Measurements from ENCODE around the gene TRMT61A.

Gene TRMT61A

GRCh38 chr14:103581206-103581605 lies 52.2 kb downstream of the TRMT61A start:
- H3K9me2 ChIP-seq (replicated peaks; ENCODE audit: insufficient read depth, low read length) = no peaks in the 10 kb centered on the region
- no peak overlapping the region for H2AFZ ChIP-seq (ENCODE audit: low read depth, low read length, severe bottlenecking)
- H3K4me2 ChIP-seq (ENCODE audit: low read depth, low read length, poor library complexity, severe bottlenecking) = no peak overlapping the region
- H3K79me2 ChIP-seq (ENCODE audit: insufficient read depth, low read length) = no peaks in the 10 kb centered on the region
- H4K20me1 ChIP-seq (ENCODE audit: low read depth, low read length) = no peaks in the 10 kb centered on the region
- TF ChIP-seq CTCF (IDR thresholded peaks at IDR 0.05; ENCODE audit: insufficient read depth, low read length, poor library complexity, severe bottlenecking) (no peak), EZH2phosphoT487 (conservative IDR thresholded peaks at IDR 0.05; ENCODE audit: low read length) (no peak)
- H3K9ac ChIP-seq (ENCODE audit: low read length) = no peak overlapping the region
- H3K36me3 ChIP-seq (ENCODE audit: low read length) = no peaks in the 10 kb centered on the region
- H3K27me3 ChIP-seq (ENCODE audit: low read length) = no peaks in the 10 kb centered on the region
- no peak overlapping the region for H3K27ac ChIP-seq (ENCODE audit: low read depth, low read length)
- no peaks in the 10 kb centered on the region for H3K9me3 ChIP-seq (ENCODE audit: insufficient read depth, low read length)
- H3K4me3 ChIP-seq (ENCODE audit: insufficient read depth, low read length, poor library complexity, severe bottlenecking) = no peak overlapping the region
- no peaks in the 10 kb centered on the region for H3F3A ChIP-seq (ENCODE audit: insufficient read depth)

GRCh38 chr14:103581954-103582703 lies 53.1 kb downstream of the TRMT61A start:
- Histone ChIP-seq H3K36me3 (ENCODE audit: low read length) (no peaks in the 10 kb centered on the region), H3K4me2 (ENCODE audit: low read depth, low read length, poor library complexity, severe bottlenecking) (no peak overlapping the region), H3K9me3 (ENCODE audit: insufficient read depth, low read length) (no peaks in the 10 kb centered on the region), H4K20me1 (ENCODE audit: low read depth, low read length) (no peaks in the 10 kb centered on the region), H3K27ac (ENCODE audit: low read depth, low read length) (no peak overlapping the region), H3K9me2 (replicated peaks; ENCODE audit: insufficient read depth, low read length) (no peaks in the 10 kb centered on the region), H3K79me2 (ENCODE audit: insufficient read depth, low read length) (no peaks in the 10 kb centered on the region), H3K4me3 (ENCODE audit: insufficient read depth, low read length, poor library complexity, severe bottlenecking) (no peak overlapping the region), H3K27me3 (ENCODE audit: low read length) (no peaks in the 10 kb centered on the region), H2AFZ (ENCODE audit: low read depth, low read length, severe bottlenecking) (no peak overlapping the region), H3F3A (ENCODE audit: insufficient read depth) (no peaks in the 10 kb centered on the region), H3K9ac (ENCODE audit: low read length) (no peak overlapping the region)
- TF ChIP-seq EZH2phosphoT487 (conservative IDR thresholded peaks at IDR 0.05; ENCODE audit: low read length) (no peak), CTCF (IDR thresholded peaks at IDR 0.05; ENCODE audit: insufficient read depth, low read length, poor library complexity, severe bottlenecking) (no peak)

- H3K4me2 ChIP-seq (ENCODE audit: low read depth, low read length, poor library complexity, severe bottlenecking) = no peak overlapping the region
- H4K20me1 ChIP-seq (ENCODE audit: low read depth, low read length) = no peaks in the 10 kb centered on the region
- no peaks in the 10 kb centered on the region for H3K79me2 ChIP-seq (ENCODE audit: insufficient read depth, low read length)
- no peak overlapping the region for H3K9ac ChIP-seq (ENCODE audit: low read length)
- H3K27ac ChIP-seq (ENCODE audit: low read depth, low read length) = no peak overlapping the region
- TF ChIP-seq CTCF (IDR thresholded peaks at IDR 0.05; ENCODE audit: insufficient read depth, low read length, poor library complexity, severe bottlenecking) (no peak), EZH2phosphoT487 (conservative IDR thresholded peaks at IDR 0.05; ENCODE audit: low read length) (no peak)
- no peak overlapping the region for H3K4me3 ChIP-seq (ENCODE audit: insufficient read depth, low read length, poor library complexity, severe bottlenecking)
- no peaks in the 10 kb centered on the region for H3F3A ChIP-seq (ENCODE audit: insufficient read depth)
- H2AFZ ChIP-seq (ENCODE audit: low read depth, low read length, severe bottlenecking) = no peak overlapping the region
- no peaks in the 10 kb centered on the region for H3K9me3 ChIP-seq (ENCODE audit: insufficient read depth, low read length)
- H3K9me2 ChIP-seq (replicated peaks; ENCODE audit: insufficient read depth, low read length) = no peaks in the 10 kb centered on the region
- H3K27me3 ChIP-seq (ENCODE audit: low read length) = no peaks in the 10 kb centered on the region
- no peaks in the 10 kb centered on the region for H3K36me3 ChIP-seq (ENCODE audit: low read length)
Observed at GRCh38 chr14:103584326-103584915, 55.4 kb downstream of the TRMT61A start.

All from SU-DHL-6 (cell line).